Inferior parietal cortex (tissue), 1 donor: ENCODE measurements around the gene PRLH.
"Not testable (repeated sequence)": the region's sequence is repeated elsewhere in the genome, so short reads cannot be mapped to it uniquely, and the experiment has no call there.

Source experiments
- DNase-seq: peaks from one replicate; pipeline ENCODE4 v3.0.0-alpha.2; 2016; ENCODE audit errors: extremely low spot score

Gene PRLH

DNA sequence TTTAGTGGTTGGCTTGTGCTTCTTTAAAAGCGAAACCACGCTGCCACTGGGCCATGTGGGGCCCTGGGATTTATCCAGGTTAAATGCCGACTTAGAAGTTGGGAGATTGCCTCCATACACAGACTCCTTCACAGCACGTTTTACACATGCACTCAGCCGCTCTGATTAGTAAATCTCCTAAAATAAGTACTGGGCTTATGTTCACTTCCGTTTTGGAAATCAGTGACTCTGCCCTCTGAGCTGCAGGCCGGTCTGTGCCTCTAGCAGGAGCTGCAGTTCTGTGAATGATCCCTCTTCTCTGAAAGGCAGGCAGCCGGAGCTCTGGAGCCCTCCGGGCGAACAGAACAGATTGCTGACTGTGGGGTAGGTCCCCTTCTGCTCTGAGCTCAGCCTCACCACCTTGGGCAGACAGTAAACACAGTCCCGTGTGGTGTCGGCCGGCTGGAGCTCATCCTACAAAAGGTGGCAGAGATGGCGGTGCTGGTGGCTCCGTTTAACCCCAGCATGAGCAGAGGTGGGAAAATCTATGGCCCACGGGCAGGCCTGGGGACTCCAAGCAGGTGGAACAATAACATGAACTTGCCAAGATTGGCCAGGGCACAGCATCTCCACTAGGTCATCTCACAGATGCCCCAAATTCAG is 34.0 kb downstream of the PRLH start:
- DNase-seq, result no peak

DNA sequence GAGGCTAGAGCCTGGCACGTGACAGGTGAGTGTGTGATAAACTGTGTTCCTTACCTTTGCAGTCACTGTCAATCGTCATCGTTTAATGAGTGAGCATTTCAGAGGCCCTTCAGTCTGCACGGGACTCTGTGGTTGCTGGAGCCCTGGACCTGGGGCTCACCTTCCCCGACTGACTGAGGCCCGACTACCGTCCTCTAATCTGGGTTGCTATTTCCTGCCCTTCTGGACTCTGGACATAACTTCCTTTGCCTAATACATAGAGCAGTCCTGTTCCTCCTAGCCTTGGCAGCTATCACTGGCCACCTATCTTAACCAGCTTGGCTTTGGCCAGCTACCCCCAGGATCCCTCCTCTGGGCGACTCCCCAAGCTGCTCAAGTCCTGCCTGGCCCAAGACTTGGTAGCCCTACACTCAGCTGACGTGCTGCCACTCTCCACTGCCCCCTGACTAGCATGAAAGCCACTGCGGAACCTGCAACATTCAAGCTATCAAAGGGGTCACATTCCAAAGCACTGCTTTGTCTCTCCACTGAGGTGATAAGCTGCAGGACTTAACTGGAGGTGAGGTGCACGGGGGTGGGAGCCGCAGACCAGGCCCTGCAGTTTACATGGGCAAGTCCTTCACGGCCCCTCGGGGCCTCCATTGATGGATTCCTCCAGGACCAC is 35.2 kb downstream of the PRLH start:
- no peak for DNase-seq

DNA sequence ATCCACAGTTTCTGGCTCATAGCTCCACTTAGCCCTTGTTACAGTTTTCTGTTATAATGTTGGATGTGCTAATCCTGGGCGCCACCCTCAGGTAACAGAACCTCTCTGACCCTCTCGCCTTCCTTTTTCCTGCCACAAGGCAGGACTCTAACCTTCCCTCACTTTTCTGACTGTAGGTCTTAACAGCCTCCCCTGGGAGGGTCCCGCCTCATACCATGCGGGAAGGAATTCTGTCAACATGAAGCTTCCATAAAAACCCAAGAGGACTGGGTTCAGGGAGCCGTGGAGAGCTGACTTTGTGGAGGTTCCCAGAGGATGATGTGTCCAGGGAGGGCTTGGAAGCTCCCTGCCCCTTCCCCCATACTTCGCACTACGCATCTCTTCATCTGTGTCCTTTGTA is 36.0 kb downstream of the PRLH start:
- no peak for DNase-seq

DNA sequence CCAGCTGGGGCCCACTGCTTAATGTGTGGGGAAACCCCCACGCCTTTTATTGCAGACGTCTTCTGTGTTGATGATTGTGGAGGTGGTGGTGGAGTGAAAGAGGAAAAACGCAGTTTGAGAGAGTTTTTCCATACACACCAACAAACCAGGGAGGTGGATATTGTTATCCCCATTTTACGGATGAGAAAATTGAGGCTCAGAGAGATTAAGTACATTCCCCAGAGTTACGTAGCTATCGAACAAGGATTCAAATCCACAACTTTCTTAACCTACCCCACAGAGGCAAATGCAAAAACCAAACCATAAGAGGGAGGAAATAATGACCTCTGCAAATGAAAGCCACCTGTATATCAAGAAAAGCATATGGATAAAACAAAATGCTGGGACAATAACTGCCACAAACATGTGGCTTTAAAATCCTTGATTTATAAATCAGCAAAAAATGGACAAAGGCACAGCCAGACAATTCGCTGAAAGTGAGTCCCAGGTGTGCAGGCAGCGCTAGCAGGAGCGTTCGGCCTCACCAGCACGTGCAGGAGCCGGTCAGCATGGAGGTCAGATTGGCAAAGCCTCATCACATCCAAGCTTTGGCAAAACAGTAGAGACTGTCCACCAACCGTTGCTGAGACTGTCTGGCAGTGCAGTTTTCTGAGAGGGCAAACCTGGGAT is 36.8 kb downstream of the PRLH start:
- no peak for DNase-seq

GRCh38 chr2:237603718-237604362 is 37.5 kb downstream of the PRLH start:
- DNase-seq, result no peak

GRCh38 chr2:237604391-237604790 is 38.0 kb downstream of the PRLH start:
- DNase-seq, result no peak

DNA sequence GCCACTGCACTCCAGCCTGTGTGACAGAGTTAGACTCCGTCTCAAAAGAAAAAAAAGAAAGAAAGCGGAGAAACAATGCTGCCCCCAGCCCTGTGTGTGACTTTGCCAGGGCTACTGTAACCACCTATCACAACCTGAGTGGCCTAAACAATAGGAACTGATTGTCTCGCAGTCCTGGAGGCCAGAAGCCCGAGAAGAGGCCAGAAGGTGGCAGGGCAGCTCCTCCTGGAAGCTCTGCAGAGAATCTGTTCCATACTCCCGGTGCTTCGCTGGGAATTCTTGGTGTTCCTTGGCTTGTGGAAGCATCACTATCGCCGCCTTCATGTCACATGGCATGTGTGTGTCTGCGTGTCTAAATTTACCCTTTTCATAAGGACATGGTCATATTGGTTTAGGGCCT is 38.6 kb downstream of the PRLH start:
- no peak for DNase-seq

DNA sequence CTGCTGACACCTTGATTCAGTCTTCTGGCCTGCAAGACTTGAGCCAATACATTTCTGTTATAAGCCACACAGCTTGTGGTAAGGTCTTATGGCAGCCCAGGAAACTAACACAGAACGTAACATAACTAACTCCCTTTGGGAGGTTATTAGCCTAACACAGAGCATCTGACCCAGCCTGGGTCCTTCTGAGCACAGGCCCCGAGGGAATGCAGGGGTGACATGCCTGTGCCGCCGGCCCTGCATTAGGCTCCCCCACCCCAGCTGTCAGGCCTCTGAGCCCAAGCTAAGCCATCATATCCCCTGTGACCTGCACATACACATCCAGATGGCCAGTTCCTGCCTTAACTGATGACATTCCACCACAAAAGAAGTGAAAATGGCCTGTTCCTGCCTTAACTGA is 40.1 kb downstream of the PRLH start:
- DNase-seq, result not testable (repeated sequence)

- DNase-seq, result no peak
Observed at GRCh38 chr2:237612527-237613357, 46.4 kb downstream of the PRLH start.

GRCh38 chr2:237613679-237614078 is 47.3 kb downstream of the PRLH start:
- DNase-seq, result no peak

GRCh38 chr2:237614151-237614720 is 47.9 kb downstream of the PRLH start:
- DNase-seq, result no peak

- no peak for DNase-seq
Observed at GRCh38 chr2:237615631-237616249, 49.4 kb downstream of the PRLH start.

DNA sequence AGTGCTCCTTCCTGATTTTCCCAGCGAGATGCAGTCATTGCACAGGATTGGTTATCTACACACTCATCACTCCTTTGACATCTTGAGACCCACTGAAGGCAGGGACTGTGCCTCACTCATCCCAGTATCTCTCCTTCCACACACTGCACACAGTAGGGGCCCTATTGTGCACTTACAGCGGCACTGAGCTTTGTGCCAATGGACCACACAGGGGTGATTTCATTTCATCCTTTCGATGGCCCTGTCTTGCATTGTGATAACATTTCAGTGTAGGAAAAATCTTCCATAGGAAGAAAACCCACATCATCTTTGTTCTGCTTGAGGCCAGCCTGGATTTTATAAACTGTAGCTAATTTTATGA is 50.0 kb downstream of the PRLH start:
- no peak for DNase-seq
